ENCODE measurements around the gene TMEM238. TPM values are rescaled to one million over a fixed set of nuclear protein-coding genes. Genes with fewer than 3 reads are reported as not detected.

TMEM238 gene
- total RNA-seq, 4 donors from 2014 or later: 0.83 to 2.3 TPM; not detected in 2

GRCh38 chr19:55347442-55348009 is 36.6 kb downstream of the TMEM238 start:
- no peaks in the 10 kb centered on the region for H3K9me3 ChIP-seq
- intact Hi-C loops (cut with DNase I; ENCODE audit: low total_unique reads): no loop called here
- H3K4me3 ChIP-seq: no peak overlapping the region
- no peak for DNase-seq
- H3K27ac ChIP-seq: no peak overlapping the region
- H3K36me3 ChIP-seq: no peaks in the 10 kb centered on the region
- no peak for TF ChIP-seq CTCF (IDR thresholded peaks at IDR 0.05)
- no peak for TF ChIP-seq POLR2A (IDR thresholded peaks at IDR 0.05)
- no peaks in the 10 kb centered on the region for H3K4me1 ChIP-seq
- H3K27me3 ChIP-seq: peaks cover 4 to 14% of the 10 kb centered on the region in 2 donors

- H3K27ac ChIP-seq: no peak overlapping the region
- TF ChIP-seq CTCF (IDR thresholded peaks at IDR 0.05) (no peak), POLR2A (IDR thresholded peaks at IDR 0.05) (no peak)
Measured at GRCh38 chr19:55346725-55347441, 37.2 kb downstream of the TMEM238 start.

GRCh38 chr19:55345818-55346724 is 38.0 kb downstream of the TMEM238 start:
- TF ChIP-seq CTCF (IDR thresholded peaks at IDR 0.05) (no peak), POLR2A (IDR thresholded peaks at IDR 0.05) (no peak)
- peak overlapping the region in 1 of 2 donors; percentile 17 for H3K27ac ChIP-seq
- DNase-seq: peak; percentile 60 to 67
- intact Hi-C loops (cut with DNase I; ENCODE audit: low total_unique reads): no loop called here
- no peak overlapping the region for H3K4me3 ChIP-seq
- H3K27me3 ChIP-seq: no peaks in the 10 kb centered on the region
- no peaks in the 10 kb centered on the region for H3K36me3 ChIP-seq
- no peaks in the 10 kb centered on the region for H3K4me1 ChIP-seq
- no peaks in the 10 kb centered on the region for H3K9me3 ChIP-seq

More at GRCh38 chr19:55346725-55347441, 37.2 kb downstream of the TMEM238 start:
- Histone ChIP-seq H3K36me3 (no peaks in the 10 kb centered on the region), H3K4me1 (no peaks in the 10 kb centered on the region), H3K27me3 (peaks cover 0 to 7% of the 10 kb centered on the region in 2 donors), H3K9me3 (no peaks in the 10 kb centered on the region), H3K4me3 (no peak overlapping the region)
- DNase-seq: no peak
- intact Hi-C loops (cut with DNase I; ENCODE audit: low total_unique reads): no loop called here

- Histone ChIP-seq H3K4me1 (peaks cover 0 to 8% of the 10 kb centered on the region in 2 donors), H3K9me3 (no peaks in the 10 kb centered on the region), H3K27me3 (no peaks in the 10 kb centered on the region), H3K4me3 (no peak overlapping the region), H3K36me3 (no peaks in the 10 kb centered on the region), H3K27ac (peak overlapping the region in 1 of 2 donors; percentile 17)
- TF ChIP-seq POLR2A (IDR thresholded peaks at IDR 0.05) (no peak), CTCF (IDR thresholded peaks at IDR 0.05) (no peak)
- intact Hi-C loops (cut with DNase I; ENCODE audit: low total_unique reads): no loop called here
- no peak for DNase-seq
Measured at GRCh38 chr19:55345101-55345817, 38.8 kb downstream of the TMEM238 start.
